H9 (cell line): ENCODE data around the gene IL6ST. TPM values are rescaled to one million over a fixed set of nuclear protein-coding genes. Genes with fewer than 3 reads are reported as not detected.

Experiments used
- DNase-seq: peaks from one replicate; pipeline ENCODE4 v3.0.0-alpha.2; 2017
- H2AFZ ChIP-seq: one replicate; pipeline ENCODE4 v1.6.1; 2013; ENCODE audit warnings: mild to moderate bottlenecking, low read length, control low read depth, moderate library complexity
- H2AK5ac ChIP-seq: 2 replicates; pipeline ENCODE4 v1.6.1; 2013; ENCODE audit warnings: low read length, control low read depth, mixed read lengths; ENCODE audit not compliant: insufficient read length
- H2BK120ac ChIP-seq: one replicate; pipeline ENCODE4 v1.6.1; 2013; ENCODE audit warnings: low read depth, mild to moderate bottlenecking, low read length, control low read depth, inconsistent platforms; ENCODE audit not compliant: poor library complexity, severe bottlenecking
- H2BK12ac ChIP-seq: 2 replicates; pipeline ENCODE4 v1.6.1; 2013; ENCODE audit warnings: low read length, control low read depth, mixed read lengths, low read depth; ENCODE audit not compliant: insufficient read length
- H2BK15ac ChIP-seq: 2 replicates; pipeline ENCODE4 v1.6.1; 2013; ENCODE audit warnings: low read depth, low read length, control low read depth
- H2BK20ac ChIP-seq: one replicate; pipeline ENCODE4 v1.6.1; 2013; ENCODE audit warnings: low read depth, mild to moderate bottlenecking, low read length, control low read depth, inconsistent platforms; ENCODE audit not compliant: poor library complexity, severe bottlenecking
- H2BK5ac ChIP-seq: 2 replicates; pipeline ENCODE4 v1.6.1; 2013; ENCODE audit warnings: low read length, control low read depth, mixed read lengths; ENCODE audit not compliant: insufficient read length
- H3K14ac ChIP-seq: 2 replicates; pipeline ENCODE4 v1.6.1; 2013; ENCODE audit warnings: low read length, control low read depth; ENCODE audit not compliant: insufficient read depth
- H3K18ac ChIP-seq: 2 replicates; pipeline ENCODE4 v1.6.1; 2013; ENCODE audit warnings: low read depth, mild to moderate bottlenecking, mixed read lengths, low read length, control low read depth; ENCODE audit not compliant: insufficient read length
- H3K23ac ChIP-seq: 2 replicates; pipeline ENCODE4 v1.6.1; 2013; ENCODE audit warnings: low read length, control low read depth, mixed read lengths, low read depth; ENCODE audit not compliant: insufficient read length
- H3K23me2 ChIP-seq: 2 replicates; pipeline ENCODE4 v1.6.1; 2013; ENCODE audit warnings: low read depth, mild to moderate bottlenecking, mixed read lengths, low read length, control low read depth; ENCODE audit not compliant: insufficient read length, poor library complexity, severe bottlenecking
- H3K27ac ChIP-seq: 2 replicates; pipeline ENCODE4 v1.5.1; 2013; ENCODE audit warnings: low read length, control low read depth, mixed read lengths, low read depth; ENCODE audit not compliant: insufficient read length
- H3K27me3 ChIP-seq: 2 replicates; pipeline ENCODE4 v1.6.1; 2013; ENCODE audit warnings: low read length, control low read depth, inconsistent platforms; ENCODE audit not compliant: insufficient read depth
- H3K4ac ChIP-seq: 2 replicates; pipeline ENCODE4 v1.6.1; 2013; ENCODE audit warnings: low read depth, mild to moderate bottlenecking, control low read depth, inconsistent platforms, low read length, moderate library complexity
- H3K4me1 ChIP-seq: 2 replicates; pipeline ENCODE4 v1.6.1; 2013; ENCODE audit warnings: low read length, control low read depth, inconsistent platforms; ENCODE audit not compliant: insufficient read depth
- H3K4me2 ChIP-seq: 2 replicates; pipeline ENCODE4 v1.6.1; 2013; ENCODE audit warnings: low read length, control low read depth, mixed read lengths; ENCODE audit not compliant: insufficient read length, insufficient read depth
- H3K56ac ChIP-seq: 2 replicates; pipeline ENCODE4 v1.6.1; 2013; ENCODE audit warnings: low read depth, mild to moderate bottlenecking, mixed read lengths, low read length, control low read depth; ENCODE audit not compliant: insufficient read length
- H3K79me1 ChIP-seq: 2 replicates; pipeline ENCODE4 v1.6.1; 2013; ENCODE audit warnings: low read depth, mild to moderate bottlenecking, moderate library complexity, low read length, control low read depth, inconsistent platforms; ENCODE audit not compliant: insufficient read depth, poor library complexity, severe bottlenecking
- H3K79me2 ChIP-seq: 2 replicates; pipeline ENCODE4 v1.6.1; 2013; ENCODE audit warnings: low read length, control low read depth, inconsistent platforms; ENCODE audit not compliant: insufficient read depth
- H3K9ac ChIP-seq: 2 replicates; pipeline ENCODE4 v1.6.1; 2013; ENCODE audit warnings: low read length, control low read depth, mixed read lengths; ENCODE audit not compliant: insufficient read length; ENCODE audit errors: extremely low read depth
- H3K9me3 ChIP-seq: one replicate; pipeline ENCODE4 v1.6.1; 2013; ENCODE audit warnings: low read depth, low read length, inconsistent platforms; ENCODE audit not compliant: control insufficient read depth
- H3T11ph ChIP-seq: one replicate; pipeline ENCODE4 v1.6.1; 2013; ENCODE audit warnings: mild to moderate bottlenecking, low read length, control low read depth, inconsistent platforms
- H4K20me1 ChIP-seq: one replicate; pipeline ENCODE4 v1.6.1; 2013; ENCODE audit not compliant: control insufficient read depth, insufficient read length, insufficient read depth
- H4K5ac ChIP-seq: 2 replicates; pipeline ENCODE4 v1.6.1; 2013; ENCODE audit warnings: low read depth, mild to moderate bottlenecking, mixed read lengths, low read length, control low read depth; ENCODE audit not compliant: insufficient read length
- H4K8ac ChIP-seq: replicated peaks from 2 replicates; pipeline ENCODE4 v1.6.1; 2013; ENCODE audit warnings: low read length, control low read depth, mixed read lengths, low read depth; ENCODE audit not compliant: insufficient read length
- H4K91ac ChIP-seq: 2 replicates; pipeline ENCODE4 v1.6.1; 2013; ENCODE audit warnings: low read depth, mild to moderate bottlenecking, moderate library complexity, mixed read lengths, low read length, control low read depth; ENCODE audit not compliant: insufficient read length
- H3K27ac Mint-ChIP-seq, 3 experiments: 2 replicates in 2 of 3; 3 replicates in 1 of 3; pipeline ENCODE4 v1.8.0; 2020 to 2021; ENCODE audit warnings: mixed read lengths in 3 of 3, mild to moderate bottlenecking in 1 of 3, moderate library complexity in 1 of 3
- H3K27me3 Mint-ChIP-seq: 2 replicates; pipeline ENCODE4 v1.8.0; 2021; ENCODE audit warnings: low read depth, mild to moderate bottlenecking, moderate library complexity, mixed read lengths
- H3K36me3 Mint-ChIP-seq, 3 experiments: 2 replicates in 2 of 3; 3 replicates in 1 of 3; pipeline ENCODE4 v1.8.0; 2020 to 2021; ENCODE audit warnings: low read depth in 3 of 3, mixed read lengths in 3 of 3; ENCODE audit not compliant: insufficient read depth in 1 of 3
- H3K4me1 Mint-ChIP-seq, 2 experiments: 2 replicates each; pipeline ENCODE4 v1.8.0; 2020; ENCODE audit warnings: mixed read lengths in 2 of 2
- H3K4me3 Mint-ChIP-seq, 2 experiments: 2 replicates in 1 of 2; 3 replicates in 1 of 2; pipeline ENCODE4 v1.8.0; 2020 to 2021; ENCODE audit warnings: mild to moderate bottlenecking in 2 of 2, mixed read lengths in 2 of 2, moderate library complexity in 1 of 2
- H3K9me3 Mint-ChIP-seq, 2 experiments: 2 replicates in 1 of 2; 3 replicates in 1 of 2; pipeline ENCODE4 v1.8.0; 2020; ENCODE audit warnings: mild to moderate bottlenecking in 2 of 2, mixed read lengths in 2 of 2, moderate library complexity in 1 of 2
- WGBS: extraction: QIAGEN DNeasy Blood & Tissue Kit; methylation state at CpG from one replicate; pipeline ENCODE4 v1.1.7; 2013; ENCODE audit warnings: missing lambda C conversion rate, low lambda C conversion rate, mixed read lengths; ENCODE audit not compliant: insufficient read length; ENCODE audit errors: extremely low coverage; 5-methylcytosine and 5-hydroxymethylcytosine counted together
- total RNA-seq: library from RNA; stranded (reverse); gene quantifications from 2 replicates; pipeline ENCODE4 v1.2.1, GENCODE V29; 2021
- TF ChIP-seq, protein P1 (sequence below): fragments of 200-600 bp; sonication (generic); conservative IDR thresholded peaks from 3 replicates; pipeline ENCODE4 v1.8.0; 2021; ENCODE audit warnings: antibody characterized with exemption, mild to moderate bottlenecking

IL6ST gene
- total RNA-seq, 1 experiment from 2014 or later: 11.1 TPM

DNA sequence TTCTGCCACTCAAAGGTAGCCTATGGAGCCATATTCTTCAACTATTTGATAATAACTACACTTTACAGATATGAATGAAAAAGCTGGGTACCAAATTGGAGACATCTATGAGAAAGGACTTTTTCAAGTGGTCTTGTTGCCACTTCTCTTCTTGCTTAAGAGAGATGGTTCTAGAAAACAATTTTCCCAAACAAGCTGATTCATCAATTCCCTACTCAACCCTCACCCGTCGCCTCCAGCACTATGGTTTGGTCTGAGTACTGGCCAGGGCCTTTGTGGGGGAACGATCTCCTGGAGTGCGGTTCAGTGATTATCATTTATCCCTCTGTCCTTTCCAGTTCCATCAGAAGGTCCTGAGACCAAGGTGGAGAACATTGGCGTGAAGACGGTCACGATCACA lies 86.8 kb downstream of the IL6ST start:
- Histone ChIP-seq H3K23me2 (no peaks in the 10 kb centered on the region), H3K4ac (no peak overlapping the region), H4K5ac (no peak overlapping the region), H3K4me1 (no peaks in the 10 kb centered on the region), H2BK20ac (no peak overlapping the region), H2AK5ac (no peak overlapping the region), H3K14ac (no peak overlapping the region), H3T11ph (no peak overlapping the region), H2BK15ac (no peak overlapping the region), H3K79me2 (no peaks in the 10 kb centered on the region), H2AFZ (no peak overlapping the region), H2BK12ac (no peak overlapping the region), H3K9ac (no peak overlapping the region), H3K23ac (no peak overlapping the region), H3K56ac (no peak overlapping the region), H3K27me3 (no peaks in the 10 kb centered on the region), H3K79me1 (no peaks in the 10 kb centered on the region), H3K9me3 (no peaks in the 10 kb centered on the region), H3K4me2 (no peak overlapping the region), H2BK5ac (no peak overlapping the region), H3K27ac (no peak overlapping the region), H3K18ac (no peak overlapping the region), H2BK120ac (no peak overlapping the region), H4K8ac (no peak overlapping the region), H4K20me1 (no peaks in the 10 kb centered on the region), H4K91ac (no peak overlapping the region)
- no peaks in the 10 kb centered on the region for H3K4me1 Mint-ChIP-seq
- no peak for DNase-seq
- no peak overlapping the region for H3K4me3 Mint-ChIP-seq
- TF ChIP-seq, protein P1, sequence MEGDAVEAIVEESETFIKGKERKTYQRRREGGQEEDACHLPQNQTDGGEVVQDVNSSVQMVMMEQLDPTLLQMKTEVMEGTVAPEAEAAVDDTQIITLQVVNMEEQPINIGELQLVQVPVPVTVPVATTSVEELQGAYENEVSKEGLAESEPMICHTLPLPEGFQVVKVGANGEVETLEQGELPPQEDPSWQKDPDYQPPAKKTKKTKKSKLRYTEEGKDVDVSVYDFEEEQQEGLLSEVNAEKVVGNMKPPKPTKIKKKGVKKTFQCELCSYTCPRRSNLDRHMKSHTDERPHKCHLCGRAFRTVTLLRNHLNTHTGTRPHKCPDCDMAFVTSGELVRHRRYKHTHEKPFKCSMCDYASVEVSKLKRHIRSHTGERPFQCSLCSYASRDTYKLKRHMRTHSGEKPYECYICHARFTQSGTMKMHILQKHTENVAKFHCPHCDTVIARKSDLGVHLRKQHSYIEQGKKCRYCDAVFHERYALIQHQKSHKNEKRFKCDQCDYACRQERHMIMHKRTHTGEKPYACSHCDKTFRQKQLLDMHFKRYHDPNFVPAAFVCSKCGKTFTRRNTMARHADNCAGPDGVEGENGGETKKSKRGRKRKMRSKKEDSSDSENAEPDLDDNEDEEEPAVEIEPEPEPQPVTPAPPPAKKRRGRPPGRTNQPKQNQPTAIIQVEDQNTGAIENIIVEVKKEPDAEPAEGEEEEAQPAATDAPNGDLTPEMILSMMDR: no peak
- no peaks in the 10 kb centered on the region for H3K36me3 Mint-ChIP-seq
- H3K27ac Mint-ChIP-seq: no peak overlapping the region
- H3K27me3 Mint-ChIP-seq: no peaks in the 10 kb centered on the region; the same call in 1 of the 2 replicates
- no CpG with 5 or more reads among the region's 7 CpGs for WGBS
- H3K9me3 Mint-ChIP-seq: no peaks in the 10 kb centered on the region
